Calu3 (cell line): ENCODE results near the gene LRIT3. TPM values are rescaled to one million over a fixed set of nuclear protein-coding genes. Genes with fewer than 3 reads are reported as not detected.
A peak's percentile ranks its signal among the peaks of the same experiment; 100 is the strongest.

ENCODE experiments used
- BruUV-seq: library from RNA; stranded (reverse); fragments of 400-500 nt; replicated peaks from 2 replicates; lab custom pipeline; 2021; lab: Mats Ljungman, UMichigan
- CTCF ChIA-PET: fragments of 300-600 bp; sonication (Branson Sonifier 250); formaldehyde crosslinking; loops from one replicate; lab custom pipeline; 2022; ENCODE audit warnings: antibody characterized with exemption; lab: Charles Lee
- DNase-seq: peaks from one replicate; pipeline ENCODE4 v3.0.0; 2022
- H3K27ac Mint-ChIP-seq: one replicate; pipeline ENCODE4 v1.8.0; 2022; ENCODE audit warnings: mixed read lengths; ENCODE audit not compliant: unreplicated experiment
- H3K27me3 Mint-ChIP-seq: one replicate; pipeline ENCODE4 v1.8.0; 2022; ENCODE audit warnings: mixed read lengths; ENCODE audit not compliant: unreplicated experiment
- H3K36me3 Mint-ChIP-seq: one replicate; pipeline ENCODE4 v1.8.0; 2022; ENCODE audit warnings: mild to moderate bottlenecking, moderate library complexity, mixed read lengths; ENCODE audit not compliant: insufficient read depth, unreplicated experiment
- H3K4me1 Mint-ChIP-seq: one replicate; pipeline ENCODE4 v1.8.0; 2022; ENCODE audit warnings: mild to moderate bottlenecking, low read depth, mixed read lengths; ENCODE audit not compliant: unreplicated experiment
- H3K4me3 Mint-ChIP-seq: one replicate; pipeline ENCODE4 v1.8.0; 2022; ENCODE audit warnings: mild to moderate bottlenecking, low read depth, moderate library complexity, mixed read lengths; ENCODE audit not compliant: unreplicated experiment
- H3K9me3 Mint-ChIP-seq: one replicate; pipeline ENCODE4 v1.8.0; 2022; ENCODE audit warnings: low read depth, mixed read lengths; ENCODE audit not compliant: unreplicated experiment
- intact Hi-C: fragments of 100-400 bp; cut with micrococcal nuclease; formaldehyde crosslinking; loops from one replicate; pipeline ENCODE4 v1.10.0; 2022; ENCODE audit not compliant: unreplicated experiment
- total RNA-seq: library from RNA; stranded (reverse); gene quantifications from 2 replicates; pipeline ENCODE4 v1.2.3, GENCODE V29; 2022
- TF ChIP-seq, protein P1 (sequence below): fragments of 200-600 bp; IDR thresholded peaks from one replicate; pipeline ENCODE4 v1.8.0; 2022; ENCODE audit warnings: antibody characterized with exemption; ENCODE audit not compliant: unreplicated experiment

Gene LRIT3
- total RNA-seq, 1 experiment from 2014 or later: 0.09 TPM

DNA sequence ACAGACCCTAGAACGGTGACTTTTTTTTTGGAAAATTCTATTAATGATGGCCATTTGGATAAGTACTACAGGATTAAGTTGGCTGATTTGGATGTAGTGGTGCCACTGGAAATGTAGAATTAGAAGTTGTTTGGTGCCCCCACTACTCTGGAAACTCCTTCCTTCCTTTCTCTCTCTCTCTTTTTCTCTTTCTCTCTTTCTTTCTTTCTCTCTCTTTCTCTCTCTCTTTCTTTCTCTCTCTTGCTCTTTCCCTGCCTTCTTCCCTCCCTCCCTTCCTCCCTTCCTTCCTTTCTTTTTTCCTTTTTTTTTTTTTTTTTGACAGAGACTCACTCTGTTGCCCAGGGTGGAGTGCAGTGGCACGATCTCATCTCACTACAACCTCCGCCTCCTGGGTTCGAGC, 29.6 kb upstream of the LRIT3 start:
- Mint-ChIP-seq H3K27me3 (no peaks in the 10 kb centered on the region), H3K4me3 (no peak overlapping the region), H3K36me3 (peaks cover 47% of the 10 kb centered on the region), H3K9me3 (no peaks in the 10 kb centered on the region), H3K4me1 (peaks cover 24% of the 10 kb centered on the region), H3K27ac (no peak overlapping the region)
- DNase-seq: no peak
- intact Hi-C loops: loop anchor here (5.0 kb wide), 1 partner anchor 116 kb away; the partner anchor contains the start of gene CASP6
- CTCF ChIA-PET: interaction anchor here (0.7 kb wide), 1 partner anchor 378 kb away, joined by 3 read pairs; no protein-coding TSS in a partner anchor
- TF ChIP-seq, protein P1, sequence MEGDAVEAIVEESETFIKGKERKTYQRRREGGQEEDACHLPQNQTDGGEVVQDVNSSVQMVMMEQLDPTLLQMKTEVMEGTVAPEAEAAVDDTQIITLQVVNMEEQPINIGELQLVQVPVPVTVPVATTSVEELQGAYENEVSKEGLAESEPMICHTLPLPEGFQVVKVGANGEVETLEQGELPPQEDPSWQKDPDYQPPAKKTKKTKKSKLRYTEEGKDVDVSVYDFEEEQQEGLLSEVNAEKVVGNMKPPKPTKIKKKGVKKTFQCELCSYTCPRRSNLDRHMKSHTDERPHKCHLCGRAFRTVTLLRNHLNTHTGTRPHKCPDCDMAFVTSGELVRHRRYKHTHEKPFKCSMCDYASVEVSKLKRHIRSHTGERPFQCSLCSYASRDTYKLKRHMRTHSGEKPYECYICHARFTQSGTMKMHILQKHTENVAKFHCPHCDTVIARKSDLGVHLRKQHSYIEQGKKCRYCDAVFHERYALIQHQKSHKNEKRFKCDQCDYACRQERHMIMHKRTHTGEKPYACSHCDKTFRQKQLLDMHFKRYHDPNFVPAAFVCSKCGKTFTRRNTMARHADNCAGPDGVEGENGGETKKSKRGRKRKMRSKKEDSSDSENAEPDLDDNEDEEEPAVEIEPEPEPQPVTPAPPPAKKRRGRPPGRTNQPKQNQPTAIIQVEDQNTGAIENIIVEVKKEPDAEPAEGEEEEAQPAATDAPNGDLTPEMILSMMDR: no peak
- BruUV-seq: no TSS peak

DNA sequence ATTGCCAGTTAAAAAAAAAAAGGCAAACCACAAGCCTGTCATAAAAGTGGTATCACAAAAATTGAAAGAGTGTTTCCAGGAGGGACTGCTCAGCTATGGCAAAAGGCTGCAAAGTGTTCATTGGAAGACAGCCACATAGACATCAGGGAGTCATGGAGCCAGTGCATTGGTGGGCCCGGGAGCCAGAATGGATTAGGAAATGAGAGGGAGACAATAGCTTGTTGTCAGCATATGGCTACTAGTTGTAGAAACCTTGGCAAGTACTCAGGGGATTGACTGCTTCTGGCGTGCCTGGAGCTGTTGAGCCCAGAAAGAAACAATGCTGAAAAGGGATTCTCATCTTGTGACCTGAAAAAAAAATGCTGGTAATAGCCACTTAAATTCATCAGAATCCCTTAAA, 27.3 kb upstream of the LRIT3 start:
- H3K27ac Mint-ChIP-seq: peak overlapping the region; percentile 15
- no peaks in the 10 kb centered on the region for H3K9me3 Mint-ChIP-seq
- intact Hi-C loops: no loop called here
- H3K4me3 Mint-ChIP-seq: no peak overlapping the region
- H3K27me3 Mint-ChIP-seq: no peaks in the 10 kb centered on the region
- H3K36me3 Mint-ChIP-seq: peaks cover 40% of the 10 kb centered on the region
- no TSS peak for BruUV-seq
- peaks cover 24% of the 10 kb centered on the region for H3K4me1 Mint-ChIP-seq
- CTCF ChIA-PET: no interaction called here
- DNase-seq: no peak
- TF ChIP-seq, protein P1: no peak

DNA sequence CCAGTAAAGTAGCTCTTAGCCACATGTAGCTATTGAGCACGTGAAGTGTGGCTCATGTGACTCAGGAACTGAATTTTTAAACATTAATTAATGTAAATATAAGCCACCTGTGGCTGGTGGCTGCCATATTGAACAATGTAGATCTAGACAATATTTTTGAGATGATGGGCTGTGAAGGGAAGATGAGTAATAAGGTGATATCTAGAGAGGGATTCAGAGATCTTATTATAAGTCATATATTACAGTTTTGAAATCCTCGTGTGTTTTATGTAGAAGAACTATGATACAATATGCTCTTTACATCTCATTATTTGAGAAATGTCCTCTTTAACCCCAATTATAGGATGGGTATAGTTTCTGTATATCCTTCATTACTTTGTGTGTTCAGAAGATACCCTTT, 26.7 kb upstream of the LRIT3 start:
- peaks cover 34% of the 10 kb centered on the region for H3K36me3 Mint-ChIP-seq

DNA sequence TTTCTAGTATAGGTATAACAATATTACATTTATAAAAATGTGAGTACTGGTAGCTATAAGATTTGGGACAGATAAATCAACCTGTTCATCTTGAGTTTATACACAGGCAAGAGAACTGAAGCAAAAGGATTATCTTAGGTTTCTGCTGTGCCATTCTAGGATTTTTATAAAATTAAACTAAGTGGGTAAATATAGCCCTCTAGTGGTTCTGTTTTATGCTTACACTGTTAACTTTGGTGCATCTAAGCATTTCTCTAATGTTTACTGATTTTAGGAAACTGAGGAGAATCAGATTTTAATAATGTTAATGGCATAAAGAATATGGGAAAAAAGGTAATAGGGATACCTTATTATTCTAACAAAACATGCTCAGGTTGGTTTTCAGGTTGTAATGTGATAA, 21.2 kb upstream of the LRIT3 start:
- intact Hi-C loops: no loop called here
- BruUV-seq: no TSS peak
- TF ChIP-seq, protein P1: no peak
- Mint-ChIP-seq H3K9me3 (no peaks in the 10 kb centered on the region), H3K4me1 (no peaks in the 10 kb centered on the region), H3K27ac (no peak overlapping the region), H3K4me3 (no peak overlapping the region), H3K27me3 (no peaks in the 10 kb centered on the region), H3K36me3 (peaks cover 11% of the 10 kb centered on the region)
- no peak for DNase-seq
- CTCF ChIA-PET: interaction anchor here (0.8 kb wide), 1 partner anchor 168 kb away, joined by 6 read pairs; no protein-coding TSS in a partner anchor

More for the DNA sequence above, 26.7 kb upstream of the LRIT3 start:
- CTCF ChIA-PET: no interaction called here
- intact Hi-C loops: no loop called here
- Mint-ChIP-seq H3K27ac (no peak overlapping the region), H3K4me3 (no peak overlapping the region), H3K4me1 (peaks cover 24% of the 10 kb centered on the region), H3K27me3 (no peaks in the 10 kb centered on the region), H3K9me3 (no peaks in the 10 kb centered on the region)
- BruUV-seq: no TSS peak
- TF ChIP-seq, protein P1: no peak
- no peak for DNase-seq
